GM23338 (cell line): ENCODE measurements around the gene HDAC6. TPM values are rescaled to one million over a fixed set of nuclear protein-coding genes. Genes with fewer than 3 reads are reported as not detected.

Experiments
- ATAC-seq: fragments of 200-7000 bp; cut with Tn5 transposase; 3 replicates; pipeline ENCODE4 v1.9.1; 2020
- DNase-seq: peaks from one replicate; pipeline ENCODE4 v3.0.0-alpha.2; 2015; ENCODE audit warnings: low spot score
- H2AFZ ChIP-seq: fragments of 200-600 bp; sonication (generic); 2 replicates; pipeline ENCODE4 v1.8.0; 2016; ENCODE audit warnings: antibody characterized with exemption, mild to moderate bottlenecking, moderate library complexity
- H3F3A ChIP-seq: fragments of 200-600 bp; sonication (generic); replicated peaks from 2 replicates; pipeline ENCODE4 v1.8.0; 2017; ENCODE audit warnings: antibody characterized with exemption, mixed run types, low read depth
- H3K27ac ChIP-seq: fragments of 200-600 bp; sonication (generic); 2 replicates; pipeline ENCODE4 v1.6.1; 2016; ENCODE audit warnings: low read depth
- H3K27me3 ChIP-seq: fragments of 200-600 bp; sonication (generic); 2 replicates; pipeline ENCODE4 v1.8.0; 2016; ENCODE audit warnings: mild to moderate bottlenecking, mixed run types, moderate library complexity; ENCODE audit not compliant: insufficient read depth
- H3K36me3 ChIP-seq: fragments of 200-600 bp; sonication (generic); 2 replicates; pipeline ENCODE4 v1.8.0; 2016; ENCODE audit warnings: mild to moderate bottlenecking; ENCODE audit not compliant: insufficient read depth
- H3K4me1 ChIP-seq: fragments of 200-600 bp; sonication (generic); 2 replicates; pipeline ENCODE4 v1.8.0; 2016; ENCODE audit warnings: mild to moderate bottlenecking, moderate library complexity; ENCODE audit not compliant: insufficient read depth
- H3K4me2 ChIP-seq: fragments of 200-600 bp; sonication (generic); 2 replicates; pipeline ENCODE4 v1.7.1; 2017; ENCODE audit warnings: mixed run types
- H3K4me3 ChIP-seq: fragments of 200-600 bp; sonication (generic); 2 replicates; pipeline ENCODE4 v1.6.1; 2016; ENCODE audit warnings: mixed run types
- H3K79me2 ChIP-seq: fragments of 200-600 bp; sonication (generic); replicated peaks from 2 replicates; pipeline ENCODE4 v1.8.0; 2017; ENCODE audit warnings: mild to moderate bottlenecking; ENCODE audit not compliant: insufficient read depth
- H3K9me2 ChIP-seq: fragments of 200-600 bp; sonication (generic); 2 replicates; pipeline ENCODE4 v1.8.0; 2017; ENCODE audit not compliant: insufficient read depth
- H4K20me1 ChIP-seq: fragments of 200-600 bp; sonication (generic); replicated peaks from 2 replicates; pipeline ENCODE4 v1.8.0; 2017; ENCODE audit warnings: mild to moderate bottlenecking; ENCODE audit not compliant: insufficient read depth
- H3K27ac Mint-ChIP-seq: 2 replicates; pipeline ENCODE4 v1.8.0; 2020; ENCODE audit warnings: inconsistent platforms, mild to moderate bottlenecking, moderate library complexity, mixed read lengths
- H3K27me3 Mint-ChIP-seq: 3 replicates; pipeline ENCODE4 v1.8.0; 2022; ENCODE audit warnings: low read depth, mild to moderate bottlenecking, moderate library complexity, mixed read lengths, inconsistent platforms; ENCODE audit not compliant: insufficient read depth, poor library complexity
- H3K36me3 Mint-ChIP-seq: 3 replicates; pipeline ENCODE4 v1.8.0; 2021; ENCODE audit warnings: low read depth, mild to moderate bottlenecking, inconsistent platforms, moderate library complexity, mixed read lengths
- H3K4me1 Mint-ChIP-seq: 3 replicates; pipeline ENCODE4 v1.8.0; 2020; ENCODE audit warnings: mild to moderate bottlenecking, inconsistent platforms, mixed read lengths
- H3K4me3 Mint-ChIP-seq: 3 replicates; pipeline ENCODE4 v1.8.0; 2021; ENCODE audit warnings: moderate library complexity, mild to moderate bottlenecking, inconsistent platforms, mixed read lengths
- H3K9me3 Mint-ChIP-seq: 3 replicates; pipeline ENCODE4 v1.8.0; 2020; ENCODE audit warnings: moderate library complexity, mild to moderate bottlenecking, inconsistent platforms, mixed read lengths
- CREB1 ChIP-seq: fragments of 250-450 bp; sonication (Bioruptor Pico); IDR thresholded peaks from 2 replicates; pipeline ENCODE4 v1.5.0; 2020; ENCODE audit warnings: low read depth, mild to moderate bottlenecking, moderate library complexity
- EZH2 ChIP-seq: fragments of 200-600 bp; sonication (generic); IDR thresholded peaks from one replicate; pipeline ENCODE4 v1.8.0; 2017; ENCODE audit warnings: antibody characterized with exemption, mild to moderate bottlenecking, low read depth; ENCODE audit not compliant: unreplicated experiment
- EZH2phosphoT487 ChIP-seq: fragments of 200-600 bp; sonication (generic); IDR thresholded peaks from one replicate; pipeline ENCODE4 v1.8.1; 2018; ENCODE audit warnings: antibody characterized with exemption; ENCODE audit not compliant: unreplicated experiment
- NANOG ChIP-seq: IDR thresholded peaks from 2 replicates; pipeline ENCODE4 v1.6.1; 2016; ENCODE audit warnings: antibody characterized with exemption, borderline replicate concordance
- POLR2AphosphoS5 ChIP-seq: IDR thresholded peaks from 2 replicates; pipeline ENCODE4 v1.6.1; 2016; ENCODE audit warnings: antibody characterized with exemption, low read depth
- STAT1 ChIP-seq: IDR thresholded peaks from one replicate; pipeline ENCODE4 v1.6.1; 2016; ENCODE audit warnings: antibody characterized with exemption; ENCODE audit not compliant: unreplicated experiment
- ZNF114 ChIP-seq: fragments of 250-450 bp; sonication (Bioruptor Pico); IDR thresholded peaks from 2 replicates; pipeline ENCODE4 v1.5.0; 2020; ENCODE audit warnings: mild to moderate bottlenecking, moderate library complexity
- ZNF331 ChIP-seq: fragments of 250-450 bp; sonication (Bioruptor Pico); IDR thresholded peaks from 2 replicates; pipeline ENCODE4 v1.5.0; 2020; ENCODE audit warnings: low read depth, mild to moderate bottlenecking, moderate library complexity
- polyA plus RNA-seq: library from polyadenylated mRNA; unstranded; fragments of >200 nt; fragmentation: Nextera tagmentation; extraction: Ambion mirVana; gene quantifications from 2 replicates; pipeline ENCODE4 v1.2.1, GENCODE V29; 2016
- total RNA-seq: library from RNA; depleted of rRNA; stranded (reverse); fragments of >200 nt; shearing (Covaris generic); gene quantifications from 2 replicates; pipeline ENCODE4 v1.2.3, GENCODE V29; 2014
- TF ChIP-seq, protein P1 (sequence below): IDR thresholded peaks from 2 replicates; pipeline ENCODE4 v1.6.1; 2016; ENCODE audit warnings: antibody characterized with exemption
- TF ChIP-seq, protein P2 (sequence below): IDR thresholded peaks from one replicate; pipeline ENCODE4 v1.6.1; 2018; ENCODE audit warnings: antibody characterized with exemption; ENCODE audit not compliant: unreplicated experiment
- TF ChIP-seq, protein P3 (sequence below): fragments of 250-450 bp; sonication (Bioruptor Pico); IDR thresholded peaks from 2 replicates; pipeline ENCODE4 v1.5.0; 2020; ENCODE audit warnings: mild to moderate bottlenecking, moderate library complexity
- TF ChIP-seq, protein P4 (sequence below), 2 experiments: fragments of 200-600 bp in 1 of 2; sonication (generic) in 1 of 2; conservative IDR thresholded peaks; 2 replicates each; pipeline versions ENCODE4 v1.5.1 to v1.6.1; 2016 to 2017; ENCODE audit warnings: antibody characterized with exemption in 2 of 2, low read depth in 2 of 2, mild to moderate bottlenecking in 2 of 2, moderate library complexity in 1 of 2

HDAC6 gene
- total and polyA plus RNA-seq, 2 experiments from 2014 or later: 33.0 to 49.8 TPM

DNA sequence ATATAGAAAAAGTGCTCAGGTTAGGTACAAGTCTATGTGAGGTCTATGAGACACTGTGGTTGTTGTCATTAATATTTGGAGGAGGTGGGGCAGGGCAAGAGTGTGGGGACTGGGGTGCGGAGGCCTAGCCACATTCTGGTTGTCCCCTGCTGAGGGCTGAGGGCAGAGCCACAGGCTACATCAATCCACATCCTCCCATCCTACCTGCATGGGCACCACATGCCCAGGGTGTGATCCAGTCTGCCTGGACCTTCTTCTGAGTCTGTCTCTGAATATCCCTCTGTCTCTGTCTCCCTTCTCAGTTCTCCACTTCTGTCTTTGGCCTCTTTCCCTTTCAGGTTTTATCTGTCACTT lies 16.7 kb upstream of the HDAC6 start:
- Mint-ChIP-seq H3K27me3 (peaks cover 4% of the 10 kb centered on the region), H3K36me3 (no peaks in the 10 kb centered on the region; the same call in 2 of the 3 replicates), H3K4me3 (no peak overlapping the region), H3K4me1 (no peaks in the 10 kb centered on the region; the same call in 2 of the 3 replicates), H3K9me3 (no peaks in the 10 kb centered on the region; the same call in 1 of the 3 replicates), H3K27ac (no peak overlapping the region)
- DNase-seq (no peak), ATAC-seq (no peak)
- no peaks in the 10 kb centered on the region for H3K4me1 ChIP-seq
- H3K27me3 ChIP-seq: no peaks in the 10 kb centered on the region
- H2AFZ ChIP-seq: no peak overlapping the region
- no peak overlapping the region for H3K4me3 ChIP-seq
- no peak overlapping the region for H3K27ac ChIP-seq
- H4K20me1 ChIP-seq: no peaks in the 10 kb centered on the region
- H3K9me2 ChIP-seq: no peaks in the 10 kb centered on the region
- no peaks in the 10 kb centered on the region for H3F3A ChIP-seq
- no peak for TF ChIP-seq NANOG
- no peak for TF ChIP-seq EZH2phosphoT487
- TF ChIP-seq ZNF114: no peak
- TF ChIP-seq, protein P1, sequence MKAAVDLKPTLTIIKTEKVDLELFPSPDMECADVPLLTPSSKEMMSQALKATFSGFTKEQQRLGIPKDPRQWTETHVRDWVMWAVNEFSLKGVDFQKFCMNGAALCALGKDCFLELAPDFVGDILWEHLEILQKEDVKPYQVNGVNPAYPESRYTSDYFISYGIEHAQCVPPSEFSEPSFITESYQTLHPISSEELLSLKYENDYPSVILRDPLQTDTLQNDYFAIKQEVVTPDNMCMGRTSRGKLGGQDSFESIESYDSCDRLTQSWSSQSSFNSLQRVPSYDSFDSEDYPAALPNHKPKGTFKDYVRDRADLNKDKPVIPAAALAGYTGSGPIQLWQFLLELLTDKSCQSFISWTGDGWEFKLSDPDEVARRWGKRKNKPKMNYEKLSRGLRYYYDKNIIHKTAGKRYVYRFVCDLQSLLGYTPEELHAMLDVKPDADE: no peak
- no peak for TF ChIP-seq POLR2AphosphoS5
- TF ChIP-seq ZNF331 (CRISPR knock-in tag): no peak
- TF ChIP-seq, protein P2, sequence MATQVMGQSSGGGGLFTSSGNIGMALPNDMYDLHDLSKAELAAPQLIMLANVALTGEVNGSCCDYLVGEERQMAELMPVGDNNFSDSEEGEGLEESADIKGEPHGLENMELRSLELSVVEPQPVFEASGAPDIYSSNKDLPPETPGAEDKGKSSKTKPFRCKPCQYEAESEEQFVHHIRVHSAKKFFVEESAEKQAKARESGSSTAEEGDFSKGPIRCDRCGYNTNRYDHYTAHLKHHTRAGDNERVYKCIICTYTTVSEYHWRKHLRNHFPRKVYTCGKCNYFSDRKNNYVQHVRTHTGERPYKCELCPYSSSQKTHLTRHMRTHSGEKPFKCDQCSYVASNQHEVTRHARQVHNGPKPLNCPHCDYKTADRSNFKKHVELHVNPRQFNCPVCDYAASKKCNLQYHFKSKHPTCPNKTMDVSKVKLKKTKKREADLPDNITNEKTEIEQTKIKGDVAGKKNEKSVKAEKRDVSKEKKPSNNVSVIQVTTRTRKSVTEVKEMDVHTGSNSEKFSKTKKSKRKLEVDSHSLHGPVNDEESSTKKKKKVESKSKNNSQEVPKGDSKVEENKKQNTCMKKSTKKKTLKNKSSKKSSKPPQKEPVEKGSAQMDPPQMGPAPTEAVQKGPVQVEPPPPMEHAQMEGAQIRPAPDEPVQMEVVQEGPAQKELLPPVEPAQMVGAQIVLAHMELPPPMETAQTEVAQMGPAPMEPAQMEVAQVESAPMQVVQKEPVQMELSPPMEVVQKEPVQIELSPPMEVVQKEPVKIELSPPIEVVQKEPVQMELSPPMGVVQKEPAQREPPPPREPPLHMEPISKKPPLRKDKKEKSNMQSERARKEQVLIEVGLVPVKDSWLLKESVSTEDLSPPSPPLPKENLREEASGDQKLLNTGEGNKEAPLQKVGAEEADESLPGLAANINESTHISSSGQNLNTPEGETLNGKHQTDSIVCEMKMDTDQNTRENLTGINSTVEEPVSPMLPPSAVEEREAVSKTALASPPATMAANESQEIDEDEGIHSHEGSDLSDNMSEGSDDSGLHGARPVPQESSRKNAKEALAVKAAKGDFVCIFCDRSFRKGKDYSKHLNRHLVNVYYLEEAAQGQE: no peak
- TF ChIP-seq, protein P3, sequence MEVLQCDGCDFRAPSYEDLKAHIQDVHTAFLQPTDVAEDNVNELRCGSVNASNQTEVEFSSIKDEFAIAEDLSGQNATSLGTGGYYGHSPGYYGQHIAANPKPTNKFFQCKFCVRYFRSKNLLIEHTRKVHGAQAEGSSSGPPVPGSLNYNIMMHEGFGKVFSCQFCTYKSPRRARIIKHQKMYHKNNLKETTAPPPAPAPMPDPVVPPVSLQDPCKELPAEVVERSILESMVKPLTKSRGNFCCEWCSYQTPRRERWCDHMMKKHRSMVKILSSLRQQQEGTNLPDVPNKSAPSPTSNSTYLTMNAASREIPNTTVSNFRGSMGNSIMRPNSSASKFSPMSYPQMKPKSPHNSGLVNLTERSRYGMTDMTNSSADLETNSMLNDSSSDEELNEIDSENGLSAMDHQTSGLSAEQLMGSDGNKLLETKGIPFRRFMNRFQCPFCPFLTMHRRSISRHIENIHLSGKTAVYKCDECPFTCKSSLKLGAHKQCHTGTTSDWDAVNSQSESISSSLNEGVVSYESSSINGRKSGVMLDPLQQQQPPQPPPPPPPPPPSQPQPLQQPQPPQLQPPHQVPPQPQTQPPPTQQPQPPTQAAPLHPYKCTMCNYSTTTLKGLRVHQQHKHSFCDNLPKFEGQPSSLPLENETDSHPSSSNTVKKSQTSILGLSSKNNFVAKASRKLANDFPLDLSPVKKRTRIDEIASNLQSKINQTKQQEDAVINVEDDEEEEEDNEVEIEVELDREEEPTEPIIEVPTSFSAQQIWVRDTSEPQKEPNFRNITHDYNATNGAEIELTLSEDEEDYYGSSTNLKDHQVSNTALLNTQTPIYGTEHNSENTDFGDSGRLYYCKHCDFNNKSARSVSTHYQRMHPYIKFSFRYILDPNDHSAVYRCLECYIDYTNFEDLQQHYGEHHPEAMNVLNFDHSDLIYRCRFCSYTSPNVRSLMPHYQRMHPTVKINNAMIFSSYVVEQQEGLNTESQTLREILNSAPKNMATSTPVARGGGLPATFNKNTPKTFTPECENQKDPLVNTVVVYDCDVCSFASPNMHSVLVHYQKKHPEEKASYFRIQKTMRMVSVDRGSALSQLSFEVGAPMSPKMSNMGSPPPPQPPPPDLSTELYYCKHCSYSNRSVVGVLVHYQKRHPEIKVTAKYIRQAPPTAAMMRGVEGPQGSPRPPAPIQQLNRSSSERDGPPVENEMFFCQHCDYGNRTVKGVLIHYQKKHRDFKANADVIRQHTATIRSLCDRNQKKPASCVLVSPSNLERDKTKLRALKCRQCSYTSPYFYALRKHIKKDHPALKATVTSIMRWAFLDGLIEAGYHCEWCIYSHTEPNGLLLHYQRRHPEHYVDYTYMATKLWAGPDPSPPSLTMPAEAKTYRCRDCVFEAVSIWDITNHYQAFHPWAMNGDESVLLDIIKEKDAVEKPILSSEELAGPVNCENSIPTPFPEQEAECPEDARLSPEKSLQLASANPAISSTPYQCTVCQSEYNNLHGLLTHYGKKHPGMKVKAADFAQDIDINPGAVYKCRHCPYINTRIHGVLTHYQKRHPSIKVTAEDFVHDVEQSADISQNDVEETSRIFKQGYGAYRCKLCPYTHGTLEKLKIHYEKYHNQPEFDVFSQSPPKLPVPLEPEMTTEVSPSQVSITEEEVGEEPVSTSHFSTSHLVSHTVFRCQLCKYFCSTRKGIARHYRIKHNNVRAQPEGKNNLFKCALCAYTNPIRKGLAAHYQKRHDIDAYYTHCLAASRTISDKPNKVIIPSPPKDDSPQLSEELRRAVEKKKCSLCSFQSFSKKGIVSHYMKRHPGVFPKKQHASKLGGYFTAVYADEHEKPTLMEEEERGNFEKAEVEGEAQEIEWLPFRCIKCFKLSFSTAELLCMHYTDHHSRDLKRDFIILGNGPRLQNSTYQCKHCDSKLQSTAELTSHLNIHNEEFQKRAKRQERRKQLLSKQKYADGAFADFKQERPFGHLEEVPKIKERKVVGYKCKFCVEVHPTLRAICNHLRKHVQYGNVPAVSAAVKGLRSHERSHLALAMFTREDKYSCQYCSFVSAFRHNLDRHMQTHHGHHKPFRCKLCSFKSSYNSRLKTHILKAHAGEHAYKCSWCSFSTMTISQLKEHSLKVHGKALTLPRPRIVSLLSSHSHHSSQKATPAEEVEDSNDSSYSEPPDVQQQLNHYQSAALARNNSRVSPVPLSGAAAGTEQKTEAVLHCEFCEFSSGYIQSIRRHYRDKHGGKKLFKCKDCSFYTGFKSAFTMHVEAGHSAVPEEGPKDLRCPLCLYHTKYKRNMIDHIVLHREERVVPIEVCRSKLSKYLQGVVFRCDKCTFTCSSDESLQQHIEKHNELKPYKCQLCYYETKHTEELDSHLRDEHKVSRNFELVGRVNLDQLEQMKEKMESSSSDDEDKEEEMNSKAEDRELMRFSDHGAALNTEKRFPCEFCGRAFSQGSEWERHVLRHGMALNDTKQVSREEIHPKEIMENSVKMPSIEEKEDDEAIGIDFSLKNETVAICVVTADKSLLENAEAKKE: no peak
- no peak for TF ChIP-seq STAT1
- TF ChIP-seq CREB1: no peak
- TF ChIP-seq, protein P4, sequence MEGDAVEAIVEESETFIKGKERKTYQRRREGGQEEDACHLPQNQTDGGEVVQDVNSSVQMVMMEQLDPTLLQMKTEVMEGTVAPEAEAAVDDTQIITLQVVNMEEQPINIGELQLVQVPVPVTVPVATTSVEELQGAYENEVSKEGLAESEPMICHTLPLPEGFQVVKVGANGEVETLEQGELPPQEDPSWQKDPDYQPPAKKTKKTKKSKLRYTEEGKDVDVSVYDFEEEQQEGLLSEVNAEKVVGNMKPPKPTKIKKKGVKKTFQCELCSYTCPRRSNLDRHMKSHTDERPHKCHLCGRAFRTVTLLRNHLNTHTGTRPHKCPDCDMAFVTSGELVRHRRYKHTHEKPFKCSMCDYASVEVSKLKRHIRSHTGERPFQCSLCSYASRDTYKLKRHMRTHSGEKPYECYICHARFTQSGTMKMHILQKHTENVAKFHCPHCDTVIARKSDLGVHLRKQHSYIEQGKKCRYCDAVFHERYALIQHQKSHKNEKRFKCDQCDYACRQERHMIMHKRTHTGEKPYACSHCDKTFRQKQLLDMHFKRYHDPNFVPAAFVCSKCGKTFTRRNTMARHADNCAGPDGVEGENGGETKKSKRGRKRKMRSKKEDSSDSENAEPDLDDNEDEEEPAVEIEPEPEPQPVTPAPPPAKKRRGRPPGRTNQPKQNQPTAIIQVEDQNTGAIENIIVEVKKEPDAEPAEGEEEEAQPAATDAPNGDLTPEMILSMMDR (conservative IDR thresholded peaks at IDR 0.05; ENCODE audit: low read depth in 2 of 2): no peak
- TF ChIP-seq EZH2: no peak
- H3K79me2 ChIP-seq: no peaks in the 10 kb centered on the region
- H3K4me2 ChIP-seq: no peak overlapping the region
- H3K36me3 ChIP-seq: no peaks in the 10 kb centered on the region
